Nephron progenitor cell (in vitro differentiated cells): ENCODE measurements around the gene NCF4.

ENCODE experiments used
- DNase-seq: peaks from one replicate; pipeline ENCODE4 v3.0.0; 2021
- H3K27ac Mint-ChIP-seq: 2 replicates; pipeline ENCODE4 v1.8.0; 2021; ENCODE audit warnings: mild to moderate bottlenecking, moderate library complexity, mixed read lengths
- H3K27me3 Mint-ChIP-seq: 2 replicates; pipeline ENCODE4 v1.8.0; 2021; ENCODE audit warnings: mild to moderate bottlenecking, low read depth, mixed read lengths; ENCODE audit not compliant: poor library complexity
- H3K36me3 Mint-ChIP-seq: 2 replicates; pipeline ENCODE4 v1.8.0; 2021; ENCODE audit warnings: low read depth, mixed read lengths
- H3K4me1 Mint-ChIP-seq: 2 replicates; pipeline ENCODE4 v1.8.0; 2021; ENCODE audit warnings: mixed read lengths
- H3K4me3 Mint-ChIP-seq: 2 replicates; pipeline ENCODE4 v1.8.0; 2021; ENCODE audit warnings: mild to moderate bottlenecking, moderate library complexity, mixed read lengths
- H3K9me3 Mint-ChIP-seq: 2 replicates; pipeline ENCODE4 v1.8.0; 2021; ENCODE audit warnings: mild to moderate bottlenecking, moderate library complexity, mixed read lengths
- TF ChIP-seq, protein P1 (sequence below): fragments of 200-600 bp; sonication (generic); IDR thresholded peaks from 2 replicates; pipeline ENCODE4 v1.5.0; 2021; ENCODE audit warnings: antibody characterized with exemption

The NCF4 gene

DNA sequence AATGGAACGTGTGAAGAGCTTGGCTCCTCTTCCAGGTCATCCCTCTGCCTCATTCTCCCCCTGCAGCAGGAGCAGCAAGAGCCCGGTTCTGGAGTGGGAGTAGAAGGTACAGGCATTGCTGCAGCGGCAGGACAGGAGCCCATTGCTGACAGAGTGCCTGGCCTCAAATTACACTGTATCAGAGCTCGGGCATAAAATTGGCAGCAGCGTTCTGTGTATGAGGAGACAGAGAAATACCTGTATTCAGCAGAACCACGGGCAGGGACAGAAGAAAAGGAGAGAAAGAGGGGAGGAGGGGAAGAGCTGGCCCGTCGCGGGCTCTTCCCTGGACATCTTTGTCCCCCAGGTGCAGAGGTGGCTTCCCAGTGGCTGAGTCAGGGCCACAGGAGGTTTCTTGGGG, 2.6 kb upstream of the NCF4 start:
- H3K4me1 Mint-ChIP-seq, result peaks cover 16% of the 10 kb centered on the region
- DNase-seq, result no peak
- no peak overlapping the region for H3K4me3 Mint-ChIP-seq
- TF ChIP-seq, protein P1, sequence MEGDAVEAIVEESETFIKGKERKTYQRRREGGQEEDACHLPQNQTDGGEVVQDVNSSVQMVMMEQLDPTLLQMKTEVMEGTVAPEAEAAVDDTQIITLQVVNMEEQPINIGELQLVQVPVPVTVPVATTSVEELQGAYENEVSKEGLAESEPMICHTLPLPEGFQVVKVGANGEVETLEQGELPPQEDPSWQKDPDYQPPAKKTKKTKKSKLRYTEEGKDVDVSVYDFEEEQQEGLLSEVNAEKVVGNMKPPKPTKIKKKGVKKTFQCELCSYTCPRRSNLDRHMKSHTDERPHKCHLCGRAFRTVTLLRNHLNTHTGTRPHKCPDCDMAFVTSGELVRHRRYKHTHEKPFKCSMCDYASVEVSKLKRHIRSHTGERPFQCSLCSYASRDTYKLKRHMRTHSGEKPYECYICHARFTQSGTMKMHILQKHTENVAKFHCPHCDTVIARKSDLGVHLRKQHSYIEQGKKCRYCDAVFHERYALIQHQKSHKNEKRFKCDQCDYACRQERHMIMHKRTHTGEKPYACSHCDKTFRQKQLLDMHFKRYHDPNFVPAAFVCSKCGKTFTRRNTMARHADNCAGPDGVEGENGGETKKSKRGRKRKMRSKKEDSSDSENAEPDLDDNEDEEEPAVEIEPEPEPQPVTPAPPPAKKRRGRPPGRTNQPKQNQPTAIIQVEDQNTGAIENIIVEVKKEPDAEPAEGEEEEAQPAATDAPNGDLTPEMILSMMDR, result no peak
- no peak overlapping the region for H3K27ac Mint-ChIP-seq
- H3K36me3 Mint-ChIP-seq, result no peaks in the 10 kb centered on the region
- peaks cover 40% of the 10 kb centered on the region for H3K27me3 Mint-ChIP-seq
- no peaks in the 10 kb centered on the region for H3K9me3 Mint-ChIP-seq

DNA sequence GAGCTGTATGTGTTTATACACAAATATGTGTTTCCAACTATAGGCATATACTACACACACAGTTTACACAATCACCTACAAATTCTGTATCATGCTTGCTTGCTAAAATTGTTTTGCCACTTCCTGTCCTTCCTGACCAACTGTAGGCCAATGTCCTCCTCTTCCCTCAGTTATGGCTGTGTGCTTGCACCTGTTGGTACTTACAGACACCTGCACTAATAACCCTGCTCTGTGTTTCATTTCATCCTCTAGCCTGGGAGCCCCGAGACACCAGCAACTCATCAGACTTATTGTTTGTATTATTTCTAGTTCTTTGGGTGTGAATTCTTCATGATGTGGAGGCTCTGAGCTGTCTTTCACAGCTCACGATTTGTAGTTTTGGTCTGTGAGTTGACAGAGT, 1.8 kb upstream of the NCF4 start:
- Mint-ChIP-seq H3K4me1 (peaks cover 12% of the 10 kb centered on the region), H3K27ac (no peak overlapping the region)

DNA sequence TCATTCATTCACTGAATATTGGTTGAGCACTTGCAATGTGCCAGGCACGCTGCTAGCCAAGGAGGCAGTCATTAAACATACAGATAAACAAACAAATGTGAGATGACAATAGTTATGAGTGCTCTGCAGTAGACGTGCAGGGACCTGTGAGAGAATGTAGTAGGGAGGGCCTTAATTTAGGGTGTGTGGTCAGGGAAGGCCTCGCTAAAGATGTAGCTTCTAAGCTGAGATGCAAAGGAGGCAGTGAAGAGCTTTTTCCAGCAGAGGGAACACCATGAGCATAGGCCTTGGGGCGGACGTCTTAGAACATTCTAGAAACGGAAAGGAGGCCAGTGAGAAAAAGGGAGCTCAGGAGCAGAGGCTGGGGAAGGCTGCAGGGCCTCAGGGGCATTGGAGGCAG, 789 bp upstream of the NCF4 start:
- Mint-ChIP-seq H3K4me1 (peaks cover 12% of the 10 kb centered on the region), H3K4me3 (no peak overlapping the region), H3K27ac (no peak overlapping the region), H3K27me3 (peaks cover 42% of the 10 kb centered on the region), H3K36me3 (no peaks in the 10 kb centered on the region), H3K9me3 (peaks cover 4% of the 10 kb centered on the region)
- TF ChIP-seq, protein P1, result no peak
- DNase-seq, result no peak

More for the DNA sequence above, 1.8 kb upstream of the NCF4 start:
- no peak for DNase-seq
- TF ChIP-seq, protein P1, result no peak
- Mint-ChIP-seq H3K4me3 (no peak overlapping the region), H3K9me3 (peaks cover 2% of the 10 kb centered on the region), H3K27me3 (peaks cover 40% of the 10 kb centered on the region), H3K36me3 (no peaks in the 10 kb centered on the region)

DNA sequence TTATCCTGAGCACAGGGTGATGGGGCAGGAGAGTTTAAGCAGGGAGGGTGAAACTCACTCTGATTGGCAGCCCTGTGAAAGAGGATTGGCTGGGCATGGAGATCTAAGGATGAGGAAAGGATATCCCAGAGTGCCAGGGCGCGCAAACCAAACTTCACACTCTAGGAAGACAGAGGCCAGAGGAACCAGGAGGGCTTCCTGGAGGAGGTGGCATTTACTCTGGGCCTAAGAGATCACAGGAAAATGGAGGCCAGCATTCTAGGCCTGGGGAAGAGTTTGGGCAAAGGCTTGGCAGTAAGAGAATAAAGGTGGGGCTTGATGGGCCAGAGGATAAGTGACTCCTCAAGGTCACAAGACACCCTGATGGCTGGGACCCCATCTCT, 377 bp upstream of the NCF4 start:
- Mint-ChIP-seq H3K27me3 (peaks cover 39% of the 10 kb centered on the region), H3K9me3 (peaks cover 4% of the 10 kb centered on the region), H3K4me1 (peaks cover 12% of the 10 kb centered on the region), H3K36me3 (no peaks in the 10 kb centered on the region), H3K4me3 (no peak overlapping the region), H3K27ac (no peak overlapping the region)
- TF ChIP-seq, protein P1, result no peak
- no peak for DNase-seq

DNA sequence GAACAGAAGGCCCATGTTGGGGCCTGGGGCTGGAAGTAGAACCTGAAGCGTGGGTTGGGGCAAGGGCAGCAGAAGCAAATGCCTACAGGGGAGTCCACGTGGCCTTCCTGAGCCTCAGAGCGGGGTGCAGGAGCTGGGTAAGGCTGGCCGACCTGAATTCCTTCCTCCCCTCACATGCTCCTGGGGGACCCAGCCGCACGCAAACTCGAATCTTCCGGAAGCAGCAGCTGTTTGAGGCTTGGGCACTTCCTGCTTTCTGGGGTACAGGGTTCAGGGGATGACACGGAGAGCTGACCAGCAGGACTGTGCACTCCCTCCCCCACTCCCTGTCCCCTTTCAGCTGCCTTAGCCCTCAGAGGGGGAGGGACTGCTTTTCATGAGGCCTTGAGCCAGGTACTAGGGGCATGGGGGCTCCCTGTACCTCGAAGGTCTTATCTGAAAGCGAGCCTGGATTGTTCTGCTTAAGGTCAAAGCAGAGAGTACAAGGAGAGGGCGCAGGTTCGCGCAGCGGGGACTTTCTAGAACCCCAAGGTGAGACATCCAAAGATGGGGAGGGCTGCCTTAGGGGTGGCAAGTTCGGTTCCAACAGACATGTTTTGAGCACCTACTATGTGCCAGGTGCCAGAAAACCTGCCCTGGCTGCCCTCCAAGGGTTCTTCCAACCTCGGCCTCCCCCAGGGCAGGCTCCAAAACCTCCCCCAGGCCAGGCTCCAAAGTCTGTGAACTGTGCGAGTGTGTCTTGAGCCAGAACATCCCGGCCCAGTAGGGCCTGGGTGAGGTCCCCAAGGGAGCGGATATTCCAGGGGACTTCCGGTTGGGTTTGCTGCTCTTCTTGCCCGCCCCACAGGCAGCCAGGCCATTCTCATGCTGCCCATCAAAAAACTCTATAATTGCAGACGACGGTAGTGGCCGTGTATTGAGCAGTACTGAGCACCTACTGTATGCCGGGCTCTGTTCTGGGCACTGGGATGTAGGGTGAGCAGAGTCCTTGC, 1.7 kb downstream of the NCF4 start:
- no peaks in the 10 kb centered on the region for H3K4me1 Mint-ChIP-seq
- TF ChIP-seq, protein P1, result no peak
- no peak overlapping the region for H3K4me3 Mint-ChIP-seq
- no peak for DNase-seq
- H3K36me3 Mint-ChIP-seq, result no peaks in the 10 kb centered on the region
- peaks cover 4% of the 10 kb centered on the region for H3K9me3 Mint-ChIP-seq
- H3K27me3 Mint-ChIP-seq, result peaks cover 45% of the 10 kb centered on the region
- no peak overlapping the region for H3K27ac Mint-ChIP-seq

DNA sequence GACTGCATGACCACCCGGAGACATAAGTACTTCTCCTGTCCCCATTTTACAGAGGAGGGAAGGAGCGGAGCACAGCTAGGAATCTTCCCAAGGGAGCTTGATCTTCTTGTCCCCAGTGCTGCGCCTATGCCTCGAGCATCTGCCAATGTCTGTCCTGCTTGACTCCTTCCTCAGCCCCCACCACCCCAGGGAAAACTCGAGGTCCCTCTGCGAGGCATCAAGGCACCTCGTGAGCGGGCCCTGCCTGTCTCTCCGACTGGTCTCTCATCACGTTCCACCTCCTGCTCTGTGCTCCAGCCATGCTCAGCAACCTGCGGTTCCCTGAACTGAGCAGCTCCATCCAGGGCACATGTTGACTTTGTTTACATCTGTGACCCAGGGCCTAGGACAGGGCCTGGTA, 2.5 kb downstream of the NCF4 start:
- Mint-ChIP-seq H3K27ac (no peak overlapping the region), H3K4me3 (no peak overlapping the region), H3K4me1 (no peaks in the 10 kb centered on the region), H3K27me3 (peaks cover 45% of the 10 kb centered on the region), H3K36me3 (no peaks in the 10 kb centered on the region), H3K9me3 (peaks cover 4% of the 10 kb centered on the region)
- TF ChIP-seq, protein P1, result no peak
- no peak for DNase-seq
